ENCODE data around the gene RHBDF1. TPM values are rescaled to one million over a fixed set of nuclear protein-coding genes. Genes with fewer than 3 reads are reported as not detected.
A peak's percentile ranks its signal among the peaks of the same experiment; 100 is the strongest.

Gene RHBDF1
- total and polyA plus RNA-seq, 2 of the 13 experiments (the other 11 are each of a cell fraction or from before 2014, with no cell fraction given) = 5.4 to 26.9 TPM

DNA sequence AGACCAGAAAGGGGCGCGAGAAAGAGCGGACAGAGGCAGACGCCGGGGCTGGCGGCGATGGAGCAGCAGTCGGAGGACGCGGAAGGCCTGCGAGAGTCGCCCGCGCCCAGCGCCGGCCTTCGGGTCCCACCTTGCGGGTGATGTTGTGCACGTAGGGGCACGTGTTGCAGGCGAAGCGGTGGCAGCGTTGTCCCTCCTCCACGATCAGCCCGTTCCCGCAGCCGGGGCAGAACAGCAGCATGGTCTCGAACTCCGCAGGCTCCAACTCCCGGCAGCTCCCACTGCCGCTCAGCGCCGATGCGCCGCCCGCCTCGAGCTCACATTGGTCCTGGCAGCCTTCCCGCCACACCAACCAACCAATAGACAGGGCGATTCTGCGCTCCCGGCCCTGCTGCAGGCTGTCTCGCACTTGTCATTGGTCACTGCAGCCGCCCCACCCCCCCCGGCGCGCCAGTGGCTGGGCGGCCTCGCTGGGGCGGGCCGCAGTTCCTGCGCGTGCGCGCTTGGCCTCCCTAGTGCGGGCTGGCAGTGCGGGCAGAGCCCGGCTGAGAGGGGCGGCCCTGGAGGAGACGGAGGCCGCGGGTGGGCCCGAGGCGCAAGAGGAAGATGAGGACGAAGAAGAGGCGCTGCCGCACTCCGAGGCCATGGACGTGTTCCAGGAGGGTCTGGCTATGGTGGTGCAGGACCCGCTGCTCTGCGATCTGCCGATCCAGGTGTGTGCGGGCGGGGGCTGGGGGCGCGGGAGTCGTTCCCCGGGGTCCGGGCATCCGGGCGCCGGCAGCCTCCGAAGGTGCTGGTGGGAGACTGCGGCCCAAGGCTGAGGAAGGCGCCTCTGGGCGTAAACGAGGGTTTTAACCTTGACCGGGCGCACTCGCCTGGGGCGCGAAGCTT, 18.8 kb downstream of the RHBDF1 start, which contains the start of the genes POLR3K and SNRNP25 (continued):
- TF ChIP-seq ESRRA (CRISPR knock-in tag; IDR thresholded peaks at IDR 0.05; ENCODE audit: low read depth) = no peak
- TF ChIP-seq YEATS2 (CRISPR knock-in tag; IDR thresholded peaks at IDR 0.05; ENCODE audit: borderline replicate concordance) = peak; percentile 36; the same call in 1 of the 2 replicates
- no peak for TF ChIP-seq KDM4B (CRISPR knock-in tag; IDR thresholded peaks at IDR 0.05)
- TF ChIP-seq ISX (CRISPR knock-in tag; conservative IDR thresholded peaks at IDR 0.05) = peak; percentile 73; the same call in 1 of the 2 replicates
- peak; percentile 43; the same call in 1 of the 2 replicates for TF ChIP-seq KDM5A (IDR thresholded peaks at IDR 0.05; ENCODE audit: borderline replicate concordance, low read length)
- 0 out of 2 replicates have a peak, but pooled peaks have one; percentile 46 for TF ChIP-seq ZNF562 (CRISPR knock-in tag; IDR thresholded peaks at IDR 0.05; ENCODE audit: borderline replicate concordance)
- no peak for TF ChIP-seq ZSCAN29 (CRISPR knock-in tag; conservative IDR thresholded peaks at IDR 0.05)
- peak; percentile 78 for TF ChIP-seq MXD4 (CRISPR knock-in tag; IDR thresholded peaks at IDR 0.05)
- no peak for TF ChIP-seq PCBP2 (optimal IDR thresholded peaks at IDR 0.05; ENCODE audit: low read depth, low read length, poor library complexity, severe bottlenecking)
- TF ChIP-seq KLF12 (CRISPR knock-in tag; IDR thresholded peaks at IDR 0.05; ENCODE audit: borderline replicate concordance) = 0 out of 2 replicates have a peak, but pooled peaks have one; percentile 22
- no peak; the same call in 1 of the 2 replicates for TF ChIP-seq ZFP37 (CRISPR knock-in tag; IDR thresholded peaks at IDR 0.05; ENCODE audit: borderline replicate concordance)
- no peak for TF ChIP-seq ZNF326 (CRISPR knock-in tag; IDR thresholded peaks at IDR 0.05; ENCODE audit: borderline replicate concordance)
- TF ChIP-seq NFKBIZ (CRISPR knock-in tag; IDR thresholded peaks at IDR 0.05) = no peak
- TF ChIP-seq, protein P1, sequence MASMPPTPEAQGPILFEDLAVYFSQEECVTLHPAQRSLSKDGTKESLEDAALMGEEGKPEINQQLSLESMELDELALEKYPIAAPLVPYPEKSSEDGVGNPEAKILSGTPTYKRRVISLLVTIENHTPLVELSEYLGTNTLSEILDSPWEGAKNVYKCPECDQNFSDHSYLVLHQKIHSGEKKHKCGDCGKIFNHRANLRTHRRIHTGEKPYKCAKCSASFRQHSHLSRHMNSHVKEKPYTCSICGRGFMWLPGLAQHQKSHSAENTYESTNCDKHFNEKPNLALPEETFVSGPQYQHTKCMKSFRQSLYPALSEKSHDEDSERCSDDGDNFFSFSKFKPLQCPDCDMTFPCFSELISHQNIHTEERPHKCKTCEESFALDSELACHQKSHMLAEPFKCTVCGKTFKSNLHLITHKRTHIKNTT (CRISPR knock-in tag; IDR thresholded peaks at IDR 0.05) = no peak
- 0 out of 2 replicates have a peak, but pooled peaks have one; percentile 46 for TF ChIP-seq ONECUT2 (CRISPR knock-in tag; IDR thresholded peaks at IDR 0.05)
- peak; percentile 67 for TF ChIP-seq ZIK1 (CRISPR knock-in tag; IDR thresholded peaks at IDR 0.05; ENCODE audit: borderline replicate concordance, low read depth)
- peak; percentile 67; the same call in 1 of the 2 replicates for TF ChIP-seq THAP11 (CRISPR knock-in tag; IDR thresholded peaks at IDR 0.05)
- TF ChIP-seq, protein P2, sequence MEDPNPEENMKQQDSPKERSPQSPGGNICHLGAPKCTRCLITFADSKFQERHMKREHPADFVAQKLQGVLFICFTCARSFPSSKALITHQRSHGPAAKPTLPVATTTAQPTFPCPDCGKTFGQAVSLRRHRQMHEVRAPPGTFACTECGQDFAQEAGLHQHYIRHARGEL (CRISPR knock-in tag; IDR thresholded peaks at IDR 0.05) = no peak; the same call in 1 of the 2 replicates
- TF ChIP-seq ZNF749 (CRISPR knock-in tag; IDR thresholded peaks at IDR 0.05; ENCODE audit: borderline replicate concordance) = 0 out of 2 replicates have a peak, but pooled peaks have one; percentile 35
- TF ChIP-seq, protein P3, sequence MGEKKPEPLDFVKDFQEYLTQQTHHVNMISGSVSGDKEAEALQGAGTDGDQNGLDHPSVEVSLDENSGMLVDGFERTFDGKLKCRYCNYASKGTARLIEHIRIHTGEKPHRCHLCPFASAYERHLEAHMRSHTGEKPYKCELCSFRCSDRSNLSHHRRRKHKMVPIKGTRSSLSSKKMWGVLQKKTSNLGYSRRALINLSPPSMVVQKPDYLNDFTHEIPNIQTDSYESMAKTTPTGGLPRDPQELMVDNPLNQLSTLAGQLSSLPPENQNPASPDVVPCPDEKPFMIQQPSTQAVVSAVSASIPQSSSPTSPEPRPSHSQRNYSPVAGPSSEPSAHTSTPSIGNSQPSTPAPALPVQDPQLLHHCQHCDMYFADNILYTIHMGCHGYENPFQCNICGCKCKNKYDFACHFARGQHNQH (CRISPR knock-in tag; IDR thresholded peaks at IDR 0.05) = 0 out of 2 replicates have a peak, but pooled peaks have one; percentile 3
- peak; percentile 97 for TF ChIP-seq NFYC (CRISPR knock-in tag; IDR thresholded peaks at IDR 0.05)
- TF ChIP-seq, protein P4, sequence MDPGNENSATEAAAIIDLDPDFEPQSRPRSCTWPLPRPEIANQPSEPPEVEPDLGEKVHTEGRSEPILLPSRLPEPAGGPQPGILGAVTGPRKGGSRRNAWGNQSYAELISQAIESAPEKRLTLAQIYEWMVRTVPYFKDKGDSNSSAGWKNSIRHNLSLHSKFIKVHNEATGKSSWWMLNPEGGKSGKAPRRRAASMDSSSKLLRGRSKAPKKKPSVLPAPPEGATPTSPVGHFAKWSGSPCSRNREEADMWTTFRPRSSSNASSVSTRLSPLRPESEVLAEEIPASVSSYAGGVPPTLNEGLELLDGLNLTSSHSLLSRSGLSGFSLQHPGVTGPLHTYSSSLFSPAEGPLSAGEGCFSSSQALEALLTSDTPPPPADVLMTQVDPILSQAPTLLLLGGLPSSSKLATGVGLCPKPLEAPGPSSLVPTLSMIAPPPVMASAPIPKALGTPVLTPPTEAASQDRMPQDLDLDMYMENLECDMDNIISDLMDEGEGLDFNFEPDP (CRISPR knock-in tag; conservative IDR thresholded peaks at IDR 0.05) = 0 out of 2 replicates have a peak, but pooled peaks have one; percentile 68
- TF ChIP-seq RBM39 (IDR thresholded peaks at IDR 0.05; ENCODE audit: low read depth, low read length, poor library complexity, severe bottlenecking) = no peak
- peak; percentile 77; the same call in 1 of the 2 replicates for TF ChIP-seq NCOA1 (CRISPR knock-in tag; IDR thresholded peaks at IDR 0.05)
- no peak for TF ChIP-seq CBX5 (CRISPR knock-in tag; IDR thresholded peaks at IDR 0.05; ENCODE audit: borderline replicate concordance)

Data from HepG2 (cell line).